GM11168 (cell line): ENCODE data around the gene CMBL.
"Not testable (repeated sequence)": the region's sequence is repeated elsewhere in the genome, so short reads cannot be mapped to it uniquely, and the experiment has no call there.

Source experiments
- in situ Hi-C: fragments of 300-500 bp; cut with MboI; formaldehyde crosslinking; loops from one replicate; pipeline ENCODE4 v1.12.0; 2022; ENCODE audit warnings: low sequenced_read_pairs; ENCODE audit not compliant: unreplicated experiment

The CMBL gene

DNA sequence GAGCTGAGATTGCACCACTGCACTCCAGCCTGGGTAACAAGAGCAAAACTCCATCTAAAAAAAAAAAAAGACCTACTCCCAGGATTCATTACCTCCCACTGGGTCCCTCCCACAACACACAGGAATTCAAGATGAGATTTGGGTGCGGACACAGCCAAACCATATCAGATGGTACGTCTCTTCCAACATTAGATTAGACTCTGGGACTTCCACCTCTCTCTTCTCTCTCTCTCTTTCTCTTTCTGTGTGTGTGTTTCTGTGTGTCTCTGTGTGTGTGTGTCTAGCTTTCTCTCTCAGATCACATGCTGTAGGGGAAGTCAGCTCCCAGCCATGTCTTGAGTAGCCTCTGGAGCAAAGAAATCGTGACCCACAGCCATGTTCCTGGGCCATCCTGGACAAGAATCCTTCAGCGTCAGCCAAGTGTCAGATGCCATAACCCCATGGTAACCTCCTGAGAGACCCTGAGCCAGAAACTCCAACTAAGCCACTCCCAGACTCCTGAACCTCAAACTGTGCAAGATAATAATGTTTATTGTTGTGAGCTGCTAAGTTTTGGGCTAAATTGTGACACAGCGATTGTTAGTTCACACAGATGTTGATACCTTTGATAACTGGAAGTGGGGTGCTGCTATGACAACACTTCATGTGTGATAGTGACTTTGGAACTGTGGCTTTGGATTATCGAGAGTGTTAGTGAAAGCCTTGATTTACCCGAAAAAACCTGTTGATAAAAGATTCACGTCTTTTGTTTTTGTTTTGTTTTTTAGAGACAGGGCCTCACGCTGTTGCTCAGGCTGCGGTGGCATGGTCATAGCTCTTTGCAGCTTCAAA lies 4.1 kb upstream of the CMBL start:
- in situ Hi-C loops: no loop called here

- in situ Hi-C loops: not testable (repeated sequence)
Measured at GRCh38 chr5:10310835-10311570, 3.3 kb upstream of the CMBL start.

DNA sequence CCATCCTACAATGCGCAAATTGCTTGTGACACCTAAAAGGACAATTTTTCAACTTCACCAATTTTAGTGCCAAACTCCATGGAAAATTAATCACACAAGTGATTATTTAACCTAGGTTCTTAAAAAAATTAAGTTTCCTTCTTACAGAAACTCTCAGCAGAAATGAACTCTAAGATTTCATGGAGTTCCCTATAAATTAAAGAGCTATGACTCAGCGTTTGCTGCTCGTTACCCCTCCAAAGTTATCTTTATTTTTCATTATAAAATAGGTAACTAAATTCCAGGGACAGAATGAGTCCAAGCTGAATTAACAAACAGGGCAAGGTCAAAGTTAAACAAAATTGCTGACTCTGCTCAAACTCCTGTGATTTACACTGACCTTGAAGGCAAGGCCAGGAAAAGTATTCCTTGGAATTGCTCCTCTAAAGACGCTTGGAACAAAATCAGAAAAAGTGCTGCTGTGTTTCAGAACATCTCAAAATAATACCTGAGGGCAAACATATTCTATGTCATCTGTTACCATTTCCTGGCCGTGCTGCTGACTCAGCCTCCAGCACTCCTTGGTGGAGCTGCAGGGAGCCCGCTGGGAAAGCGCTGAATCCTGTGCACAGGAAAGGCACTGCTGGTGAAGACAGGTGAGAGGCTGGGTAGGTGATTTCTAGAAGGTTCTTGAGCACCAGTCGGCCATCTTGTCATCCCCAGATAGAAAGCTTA lies 2.5 kb upstream of the CMBL start:
- in situ Hi-C loops: no loop called here

- in situ Hi-C loops: no loop called here
Measured at GRCh38 chr5:10308844-10309243, 1.1 kb upstream of the CMBL start.

DNA sequence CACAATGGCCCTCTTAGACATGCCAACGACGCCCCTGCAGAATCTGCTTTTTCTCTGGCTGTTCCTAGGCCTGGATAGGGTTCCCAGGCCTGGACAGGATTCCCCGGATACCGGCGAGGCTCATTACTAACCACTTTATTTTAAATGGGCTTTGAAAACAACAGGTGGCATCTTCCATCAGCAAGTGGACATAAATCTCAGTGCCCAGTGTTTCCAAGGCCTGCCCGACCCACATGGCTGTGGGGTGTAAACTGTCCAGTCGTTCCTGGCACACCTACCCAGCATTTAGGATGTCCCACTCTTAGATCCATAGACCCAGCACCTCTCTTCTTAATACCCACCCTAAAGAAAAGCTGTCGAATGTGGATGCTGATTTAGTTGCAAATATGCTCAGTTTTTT lies 896 bp downstream of the CMBL start:
- in situ Hi-C loops: no loop called here

GRCh38 chr5:10306114-10306513 lies 1.6 kb downstream of the CMBL start:
- in situ Hi-C loops: no loop called here

DNA sequence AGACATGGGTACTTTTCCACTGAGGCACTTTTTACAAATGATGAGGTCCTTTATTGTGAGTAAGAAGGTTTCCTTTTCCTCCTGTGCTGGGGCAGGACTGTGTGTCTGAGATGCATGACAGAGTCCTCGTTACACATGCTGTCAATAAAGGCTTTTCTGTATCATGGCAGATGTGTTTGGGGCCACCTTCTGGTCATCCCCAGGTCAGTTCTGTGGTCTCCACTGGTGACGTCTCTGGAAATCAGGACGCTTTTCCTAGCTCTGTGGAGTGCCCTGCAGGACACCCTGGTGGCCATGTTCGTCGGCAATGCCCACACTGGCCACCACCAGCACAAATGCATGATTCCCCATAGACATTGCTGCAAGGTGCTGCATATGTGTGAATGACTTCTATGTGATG lies 2.8 kb downstream of the CMBL start:
- in situ Hi-C loops: no loop called here

GRCh38 chr5:10303699-10304170 lies 4.0 kb downstream of the CMBL start:
- in situ Hi-C loops: no loop called here

DNA sequence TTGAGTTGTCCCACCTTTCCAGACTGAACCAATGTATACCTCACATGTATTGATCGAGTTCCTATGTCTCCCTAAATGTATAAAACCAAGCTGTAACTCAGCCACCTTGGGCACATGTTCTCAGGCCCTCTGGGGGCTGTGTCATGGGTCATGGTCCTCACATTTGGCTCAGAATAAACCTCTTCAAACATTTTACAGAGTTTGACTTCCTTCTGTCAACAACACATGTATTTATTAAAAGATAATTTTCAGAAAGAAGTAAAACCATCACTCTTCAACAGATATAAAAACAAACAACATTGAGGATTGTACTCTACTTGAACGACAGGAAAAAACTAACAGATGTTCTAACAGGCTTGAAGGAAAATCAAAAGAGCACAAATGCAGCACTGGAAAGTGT lies 4.5 kb downstream of the CMBL start:
- in situ Hi-C loops: no loop called here

GRCh38 chr5:10301842-10302610 lies 5.7 kb downstream of the CMBL start:
- in situ Hi-C loops: no loop called here

- in situ Hi-C loops: no loop called here
Measured at GRCh38 chr5:10301266-10301665, 6.4 kb downstream of the CMBL start.

DNA sequence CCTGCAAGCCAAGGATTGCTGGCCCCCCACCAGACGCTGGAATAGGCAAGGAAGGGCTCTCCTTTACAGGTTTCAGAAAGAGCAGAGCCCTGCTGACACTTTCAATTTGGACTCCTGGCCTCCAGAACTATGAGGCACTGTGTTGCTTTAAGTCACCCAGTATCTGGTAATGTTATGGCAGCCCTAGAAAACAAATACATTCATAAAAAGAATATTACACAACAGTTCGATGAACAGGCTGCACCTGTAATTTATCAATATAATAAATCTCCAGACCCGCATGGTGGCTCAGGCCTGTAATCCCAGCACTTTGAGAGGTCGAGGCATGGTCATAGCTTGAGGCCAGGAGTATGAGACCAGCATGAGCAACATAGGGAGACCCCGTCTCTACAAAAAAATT lies 7.5 kb downstream of the CMBL start:
- in situ Hi-C loops: no loop called here

DNA sequence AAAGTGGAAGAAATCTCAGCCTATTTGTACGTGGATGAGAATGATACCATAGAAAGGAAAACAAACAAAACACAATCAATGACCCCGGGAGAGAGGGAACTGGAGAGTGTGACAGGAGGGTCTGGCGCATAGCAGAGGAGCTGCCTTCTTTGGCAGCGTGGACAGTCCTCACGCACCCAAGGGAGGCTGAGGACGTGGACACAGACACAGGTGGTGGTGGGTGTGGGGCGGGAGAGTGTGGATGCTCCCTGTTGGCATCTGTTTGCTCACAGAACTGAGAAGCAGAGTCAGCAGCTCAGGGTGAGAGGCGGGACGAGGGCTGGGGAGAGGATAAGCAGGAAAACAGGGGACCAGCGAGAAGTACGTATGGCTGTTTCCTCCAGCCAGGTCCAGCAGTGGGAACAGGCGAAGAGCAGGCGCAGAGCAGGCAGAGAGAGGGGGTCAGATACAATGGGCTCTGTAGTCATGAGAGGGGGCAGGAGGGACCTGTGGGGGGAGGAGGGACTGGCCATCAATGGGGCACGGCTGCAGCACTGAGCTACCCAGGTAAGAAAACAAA lies 10.0 kb downstream of the CMBL start:
- in situ Hi-C loops: loop anchor here (25.0 kb wide), 1 partner anchor 115 kb away; no protein-coding TSS in a partner anchor

- in situ Hi-C loops: loop anchor here (25.0 kb wide), 1 partner anchor 117 kb away; no protein-coding TSS in a partner anchor
Measured at GRCh38 chr5:10295619-10296326, 11.9 kb downstream of the CMBL start.

DNA sequence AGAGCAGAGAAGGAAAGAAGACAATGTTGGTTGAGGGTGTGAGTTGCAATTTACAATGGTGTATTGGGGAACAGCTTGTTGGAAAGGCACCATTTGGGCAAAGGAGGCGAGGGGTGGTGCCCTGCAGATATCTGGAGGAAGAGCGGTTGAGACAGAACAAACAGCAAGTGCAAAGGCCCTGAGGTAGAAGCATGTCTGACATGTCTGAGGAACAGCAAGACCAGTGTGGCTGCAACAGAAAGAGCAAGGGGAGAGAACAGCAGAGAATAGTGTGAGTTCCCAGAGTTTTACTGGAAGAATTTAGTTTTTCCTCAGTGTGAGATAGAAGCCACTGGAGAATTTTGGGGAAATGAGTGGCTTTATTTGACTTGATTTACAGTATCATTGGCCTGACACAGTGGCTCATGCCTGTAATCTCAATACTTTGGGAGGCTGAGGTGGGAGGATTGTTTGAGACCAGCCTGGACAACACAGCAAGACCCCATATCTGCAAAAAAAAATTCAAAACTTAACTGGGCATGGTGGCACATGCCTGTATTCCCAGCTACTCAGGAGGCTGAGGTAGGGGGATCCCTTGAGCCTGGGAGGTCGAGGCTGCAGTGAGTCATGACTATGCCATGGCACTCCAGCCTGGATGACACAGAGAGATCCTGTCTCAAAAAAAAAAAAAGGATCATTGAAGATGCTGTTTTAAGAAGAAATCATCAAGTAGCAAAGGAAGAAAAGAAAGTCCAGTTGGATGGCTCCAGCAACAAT lies 13.6 kb downstream of the CMBL start:
- in situ Hi-C loops: loop anchor here (25.0 kb wide), 1 partner anchor 118 kb away; no protein-coding TSS in a partner anchor

DNA sequence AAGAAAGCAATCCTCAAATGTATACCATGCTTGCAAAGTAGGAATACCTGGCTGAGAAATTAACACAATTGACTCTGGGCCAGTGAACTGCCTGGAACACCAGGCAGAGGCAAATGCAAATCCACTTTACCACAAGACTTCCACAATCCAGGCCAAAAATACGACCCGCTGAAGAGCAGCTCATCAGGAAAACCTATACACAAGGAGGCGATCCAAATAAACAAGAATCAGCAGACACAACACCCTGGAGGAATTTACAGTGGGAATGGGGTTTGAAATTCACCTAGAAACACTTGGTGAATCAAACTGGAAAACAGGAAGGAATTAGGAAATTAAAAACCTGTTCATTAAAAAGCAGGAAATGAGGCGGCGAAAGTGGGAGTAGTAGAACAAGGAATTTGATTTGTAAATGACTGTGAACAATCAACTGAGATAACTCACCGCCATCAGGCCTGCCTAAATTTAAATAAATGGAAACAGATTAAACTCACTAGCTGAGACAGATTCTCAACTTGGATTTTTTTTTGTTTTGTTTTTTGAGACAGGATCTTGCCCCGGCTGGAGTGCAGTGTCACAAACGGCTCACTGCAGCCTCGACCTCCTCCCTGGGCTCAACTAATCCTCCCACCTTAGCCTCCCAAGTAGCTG lies 15.9 kb downstream of the CMBL start:
- in situ Hi-C loops: loop anchor here (25.0 kb wide), 1 partner anchor 120 kb away; no protein-coding TSS in a partner anchor

GRCh38 chr5:10290438-10290837 lies 17.3 kb downstream of the CMBL start:
- in situ Hi-C loops: loop anchor here (25.0 kb wide), 1 partner anchor 122 kb away; no protein-coding TSS in a partner anchor

DNA sequence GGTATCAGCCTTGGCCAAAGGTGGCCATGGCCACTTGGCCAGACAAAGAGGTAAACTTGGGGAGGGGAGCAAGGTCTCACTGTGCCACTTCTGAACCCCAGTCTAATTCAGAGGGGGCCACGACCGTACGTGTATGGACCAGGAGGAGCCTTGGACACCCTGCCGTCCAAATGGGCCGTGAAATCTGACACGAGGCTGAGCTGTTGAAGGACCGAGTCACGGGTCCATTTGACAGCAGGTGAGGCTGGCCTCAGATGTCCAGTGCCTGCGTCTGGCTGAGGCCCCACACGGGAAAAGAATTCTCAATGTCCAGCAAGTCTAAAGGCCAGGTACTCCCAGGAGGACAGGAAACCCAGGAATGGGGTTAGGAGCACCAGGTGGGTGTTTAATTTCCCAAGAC lies 17.7 kb downstream of the CMBL start:
- in situ Hi-C loops: loop anchor here (25.0 kb wide), 1 partner anchor 122 kb away; no protein-coding TSS in a partner anchor
